Activated naive CD8-positive, alpha-beta T cell (primary cell): ENCODE data around the gene MT1G.
A peak's percentile ranks its signal among the peaks of the same experiment; 100 is the strongest.

ENCODE experiments used
- H3K27ac Mint-ChIP-seq: one replicate; pipeline ENCODE4 v1.8.0; 2021; ENCODE audit warnings: mixed read lengths
- H3K27me3 Mint-ChIP-seq: one replicate; pipeline ENCODE4 v1.8.0; 2021; ENCODE audit warnings: mixed read lengths
- H3K36me3 Mint-ChIP-seq: one replicate; pipeline ENCODE4 v1.8.0; 2021; ENCODE audit warnings: mixed read lengths
- H3K4me1 Mint-ChIP-seq: one replicate; pipeline ENCODE4 v1.8.0; 2021; ENCODE audit warnings: low read depth, mixed read lengths
- H3K4me3 Mint-ChIP-seq: one replicate; pipeline ENCODE4 v1.8.0; 2021; ENCODE audit warnings: mild to moderate bottlenecking, mixed read lengths
- H3K9me3 Mint-ChIP-seq: one replicate; pipeline ENCODE4 v1.8.0; 2021; ENCODE audit warnings: low read depth, mixed read lengths

Gene MT1G

GRCh38 chr16:56695246-56695645, 27.4 kb upstream of the MT1G start:
- Mint-ChIP-seq H3K36me3 (no peaks in the 10 kb centered on the region), H3K27ac (no peak overlapping the region), H3K4me3 (no peak overlapping the region), H3K4me1 (no peaks in the 10 kb centered on the region), H3K27me3 (no peaks in the 10 kb centered on the region), H3K9me3 (no peaks in the 10 kb centered on the region)

GRCh38 chr16:56691885-56692284, 24.0 kb upstream of the MT1G start:
- no peaks in the 10 kb centered on the region for H3K9me3 Mint-ChIP-seq
- no peak overlapping the region for H3K27ac Mint-ChIP-seq
- no peaks in the 10 kb centered on the region for H3K4me1 Mint-ChIP-seq
- no peak overlapping the region for H3K4me3 Mint-ChIP-seq
- H3K36me3 Mint-ChIP-seq, result no peaks in the 10 kb centered on the region
- no peaks in the 10 kb centered on the region for H3K27me3 Mint-ChIP-seq

- no peaks in the 10 kb centered on the region for H3K9me3 Mint-ChIP-seq
These were observed 22.7 kb upstream of the MT1G start for GRCh38 chr16:56690420-56691122.

GRCh38 chr16:56689171-56689570, 21.3 kb upstream of the MT1G start:
- no peaks in the 10 kb centered on the region for H3K27me3 Mint-ChIP-seq
- no peak overlapping the region for H3K4me3 Mint-ChIP-seq
- peaks cover 3% of the 10 kb centered on the region for H3K36me3 Mint-ChIP-seq
- no peaks in the 10 kb centered on the region for H3K9me3 Mint-ChIP-seq
- peaks cover 1% of the 10 kb centered on the region for H3K4me1 Mint-ChIP-seq
- no peak overlapping the region for H3K27ac Mint-ChIP-seq

More at GRCh38 chr16:56690420-56691122, 22.7 kb upstream of the MT1G start:
- H3K27me3 Mint-ChIP-seq, result no peaks in the 10 kb centered on the region
- H3K27ac Mint-ChIP-seq, result no peak overlapping the region
- no peaks in the 10 kb centered on the region for H3K4me1 Mint-ChIP-seq
- peaks cover 3% of the 10 kb centered on the region for H3K36me3 Mint-ChIP-seq
- H3K4me3 Mint-ChIP-seq, result no peak overlapping the region

GRCh38 chr16:56688762-56689161, 20.9 kb upstream of the MT1G start:
- Mint-ChIP-seq H3K4me3 (no peak overlapping the region), H3K27ac (no peak overlapping the region), H3K27me3 (no peaks in the 10 kb centered on the region), H3K4me1 (peaks cover 6% of the 10 kb centered on the region), H3K36me3 (peaks cover 5% of the 10 kb centered on the region), H3K9me3 (no peaks in the 10 kb centered on the region)

- Mint-ChIP-seq H3K27me3 (no peaks in the 10 kb centered on the region), H3K4me1 (peaks cover 16% of the 10 kb centered on the region), H3K9me3 (no peaks in the 10 kb centered on the region), H3K36me3 (peaks cover 5% of the 10 kb centered on the region), H3K27ac (no peak overlapping the region), H3K4me3 (no peak overlapping the region)
These were observed 18.9 kb upstream of the MT1G start for GRCh38 chr16:56686758-56687157.

- H3K27ac Mint-ChIP-seq, result no peak overlapping the region
- no peaks in the 10 kb centered on the region for H3K9me3 Mint-ChIP-seq
- no peak overlapping the region for H3K4me3 Mint-ChIP-seq
- H3K27me3 Mint-ChIP-seq, result no peaks in the 10 kb centered on the region
- peaks cover 20% of the 10 kb centered on the region for H3K4me1 Mint-ChIP-seq
- peaks cover 5% of the 10 kb centered on the region for H3K36me3 Mint-ChIP-seq
These were observed 17.2 kb upstream of the MT1G start for GRCh38 chr16:56684926-56685590.

- no peak overlapping the region for H3K27ac Mint-ChIP-seq
- H3K4me1 Mint-ChIP-seq, result peaks cover 20% of the 10 kb centered on the region
- no peaks in the 10 kb centered on the region for H3K9me3 Mint-ChIP-seq
- no peaks in the 10 kb centered on the region for H3K27me3 Mint-ChIP-seq
- H3K4me3 Mint-ChIP-seq, result peak overlapping the region; percentile 94
- H3K36me3 Mint-ChIP-seq, result peaks cover 5% of the 10 kb centered on the region
These were observed 16.5 kb upstream of the MT1G start for GRCh38 chr16:56684256-56684925.

GRCh38 chr16:56683424-56684172, 15.7 kb upstream of the MT1G start:
- no peaks in the 10 kb centered on the region for H3K27me3 Mint-ChIP-seq
- peaks cover 5% of the 10 kb centered on the region for H3K36me3 Mint-ChIP-seq
- H3K9me3 Mint-ChIP-seq, result no peaks in the 10 kb centered on the region
- peak overlapping the region; percentile 94 for H3K4me3 Mint-ChIP-seq
- H3K27ac Mint-ChIP-seq, result peak overlapping the region; percentile 28
- peaks cover 20% of the 10 kb centered on the region for H3K4me1 Mint-ChIP-seq

GRCh38 chr16:56682703-56683397, 15.0 kb upstream of the MT1G start:
- Mint-ChIP-seq H3K36me3 (peaks cover 5% of the 10 kb centered on the region), H3K27me3 (no peaks in the 10 kb centered on the region), H3K4me1 (peaks cover 20% of the 10 kb centered on the region), H3K9me3 (no peaks in the 10 kb centered on the region), H3K4me3 (peak overlapping the region; percentile 94), H3K27ac (peak overlapping the region; percentile 96)

GRCh38 chr16:56681939-56682702, 14.3 kb upstream of the MT1G start, which contains the start of gene MT1X:
TSS of gene MT1X (plus strand) at chr16:56682470. CDS start at chr16:56682541, 71 bp downstream.
- Mint-ChIP-seq H3K9me3 (no peaks in the 10 kb centered on the region), H3K4me3 (peak within 1 kb of the TSS; percentile 94), H3K4me1 (peaks cover 20% of the 10 kb centered on the region), H3K27me3 (no peaks in the 10 kb centered on the region), H3K27ac (peak within 1 kb of the TSS; percentile 96), H3K36me3 (peaks cover 5% of the 10 kb centered on the region)

GRCh38 chr16:56679818-56680217, 12.0 kb upstream of the MT1G start:
- no peaks in the 10 kb centered on the region for H3K9me3 Mint-ChIP-seq
- peaks cover 29% of the 10 kb centered on the region for H3K4me1 Mint-ChIP-seq
- H3K36me3 Mint-ChIP-seq, result peaks cover 2% of the 10 kb centered on the region
- H3K4me3 Mint-ChIP-seq, result no peak overlapping the region
- no peaks in the 10 kb centered on the region for H3K27me3 Mint-ChIP-seq
- no peak overlapping the region for H3K27ac Mint-ChIP-seq

GRCh38 chr16:56679078-56679730, 11.3 kb upstream of the MT1G start:
- Mint-ChIP-seq H3K36me3 (peaks cover 2% of the 10 kb centered on the region), H3K4me3 (no peak overlapping the region), H3K4me1 (peaks cover 32% of the 10 kb centered on the region), H3K27me3 (no peaks in the 10 kb centered on the region), H3K27ac (no peak overlapping the region), H3K9me3 (no peaks in the 10 kb centered on the region)
